Tibial artery (tissue), 4 donors: ENCODE data around the gene MMP2.

Experiments used
- DNase-seq, 2 donors: peaks; one replicate each; pipeline ENCODE4 v3.0.0-alpha.2; 2019
- H3K27ac ChIP-seq, 2 donors: fragments of 200-600 bp; sonication (generic) in 1 of 2; 1 replicate in 1 of 2; 2 replicates in 1 of 2; pipeline ENCODE4 v1.5.1; 2018 to 2019; ENCODE audit warnings: mild to moderate bottlenecking in 1 of 2
- H3K27me3 ChIP-seq, 2 donors: fragments of 200-600 bp; sonication (generic) in 1 of 2; one replicate each; pipeline versions ENCODE4 v1.5.1 to v1.6.0; 2016 to 2019
- H3K36me3 ChIP-seq, 3 donors: fragments of 200-600 bp; sonication (generic) in 2 of 3; one replicate each; pipeline ENCODE4 v1.5.1; 2016 to 2019; ENCODE audit warnings: mild to moderate bottlenecking in 2 of 3
- H3K4me1 ChIP-seq, 4 donors: fragments of 200-600 bp; sonication (generic) in 2 of 4; 1 replicate in 3 of 4; 2 replicates in 1 of 4; pipeline ENCODE4 v1.5.1; 2016 to 2019
- H3K4me3 ChIP-seq, 2 donors: fragments of 200-600 bp; sonication (generic) in 1 of 2; 1 replicate in 1 of 2; 2 replicates in 1 of 2; pipeline ENCODE4 v1.5.1; 2018 to 2019; ENCODE audit warnings: mild to moderate bottlenecking in 2 of 2
- H3K9me3 ChIP-seq, 3 donors: fragments of 200-600 bp; sonication (generic) in 1 of 3; one replicate each; pipeline ENCODE4 v1.5.1; 2016 to 2019
- CTCF ChIP-seq, 2 experiments: fragments of 200-600 bp in 1 of 2; fragments of 450-650 bp in 1 of 2; IDR thresholded peaks; one replicate each; pipeline ENCODE4 v1.5.1; 2017 to 2019; ENCODE audit warnings: antibody characterized with exemption in 2 of 2, mild to moderate bottlenecking in 1 of 2, moderate library complexity in 1 of 2
- intact Hi-C: fragments of 100-400 bp; cut with DNase I; formaldehyde crosslinking; loops from one replicate; pipeline ENCODE4 v1.15.0; 2023; ENCODE audit warnings: low total_unique reads

The MMP2 gene

GRCh38 chr16:55503726-55504550 lies 24.9 kb downstream of the MMP2 start:
- Histone ChIP-seq H3K4me1 (peaks cover 0 to 44% (median 28%) of the 10 kb centered on the region in 4 donors), H3K36me3 (peaks cover 0 to 26% (median 19%) of the 10 kb centered on the region in 3 donors), H3K9me3 (no peaks in the 10 kb centered on the region), H3K4me3 (no peak overlapping the region), H3K27ac (no peak overlapping the region), H3K27me3 (no peaks in the 10 kb centered on the region)
- peak in 1 of 2 donors; percentile 17 for DNase-seq
- TF ChIP-seq CTCF (IDR thresholded peaks at IDR 0.05): no peak
- intact Hi-C loops: no loop called here

- intact Hi-C loops: no loop called here
- Histone ChIP-seq H3K27me3 (no peaks in the 10 kb centered on the region), H3K4me3 (no peak overlapping the region), H3K36me3 (peaks cover 0 to 26% (median 19%) of the 10 kb centered on the region in 3 donors), H3K4me1 (peaks cover 0 to 43% (median 22%) of the 10 kb centered on the region in 4 donors), H3K9me3 (no peaks in the 10 kb centered on the region), H3K27ac (no peak overlapping the region)
- no peak for DNase-seq
- TF ChIP-seq CTCF (IDR thresholded peaks at IDR 0.05): no peak
Measured at GRCh38 chr16:55505333-55506015, 26.5 kb downstream of the MMP2 start.

GRCh38 chr16:55506083-55506482 lies 27.1 kb downstream of the MMP2 start:
- Histone ChIP-seq H3K36me3 (peaks cover 0 to 26% (median 19%) of the 10 kb centered on the region in 3 donors), H3K27me3 (no peaks in the 10 kb centered on the region), H3K4me1 (peaks cover 0 to 37% (median 17%) of the 10 kb centered on the region in 4 donors), H3K27ac (no peak overlapping the region), H3K4me3 (no peak overlapping the region), H3K9me3 (no peaks in the 10 kb centered on the region)
- intact Hi-C loops: no loop called here
- DNase-seq: peak in 1 of 2 donors; percentile 18
- TF ChIP-seq CTCF (IDR thresholded peaks at IDR 0.05): no peak

GRCh38 chr16:55506708-55507107 lies 27.7 kb downstream of the MMP2 start:
- no peak for TF ChIP-seq CTCF (IDR thresholded peaks at IDR 0.05)
- no peak overlapping the region for H3K27ac ChIP-seq

GRCh38 chr16:55508271-55508921 lies 29.4 kb downstream of the MMP2 start:
- no peak for TF ChIP-seq CTCF (IDR thresholded peaks at IDR 0.05)
- peak in 1 of 2 donors; percentile 15 for DNase-seq
- Histone ChIP-seq H3K27me3 (no peaks in the 10 kb centered on the region), H3K36me3 (peaks cover 0 to 26% (median 19%) of the 10 kb centered on the region in 3 donors), H3K27ac (peak overlapping the region; percentile 46 to 55), H3K9me3 (peaks cover 0 to 10% (median 6%) of the 10 kb centered on the region in 3 donors), H3K4me1 (peaks cover 0 to 15% (median 3%) of the 10 kb centered on the region in 4 donors), H3K4me3 (peak overlapping the region; percentile 57 to 70)
- intact Hi-C loops: no loop called here

More at GRCh38 chr16:55506708-55507107, 27.7 kb downstream of the MMP2 start:
- no peak overlapping the region for H3K4me3 ChIP-seq
- H3K9me3 ChIP-seq: no peaks in the 10 kb centered on the region
- intact Hi-C loops: no loop called here
- peaks cover 0 to 26% (median 19%) of the 10 kb centered on the region in 3 donors for H3K36me3 ChIP-seq
- DNase-seq: no peak
- H3K27me3 ChIP-seq: no peaks in the 10 kb centered on the region
- H3K4me1 ChIP-seq: peaks cover 0 to 32% (median 15%) of the 10 kb centered on the region in 4 donors
